Activated effector memory CD4-positive, alpha-beta T cell treated with anti-CD3 and anti-CD28 coated beads, Interleukin-2, amount 50 U/mL, for 16 hours (primary cell): ENCODE results near the gene GCC2.
"Not testable (repeated sequence)": the region's sequence is repeated elsewhere in the genome, so short reads cannot be mapped to it uniquely, and the experiment has no call there.

Source experiments
- DNase-seq: peaks from one replicate; pipeline ENCODE4 v3.0.0-alpha.2; 2020

Gene GCC2

GRCh38 chr2:108533832-108534583 is 85.0 kb downstream of the GCC2 start, which contains the start of gene LIMS1:
Gene LIMS1 (plus strand): TSS chr2:108534470. CDS start chr2:108534563, 93 bp downstream.
- peak; percentile 94 for DNase-seq

- peak; percentile 78 for DNase-seq
Measured at GRCh38 chr2:108534584-108535356, 85.8 kb downstream of the GCC2 start.

GRCh38 chr2:108535357-108535631 is 86.3 kb downstream of the GCC2 start:
- DNase-seq = no peak

GRCh38 chr2:108536133-108536780 is 87.3 kb downstream of the GCC2 start:
- DNase-seq = no peak

GRCh38 chr2:108536911-108537310 is 87.9 kb downstream of the GCC2 start:
- no peak for DNase-seq

GRCh38 chr2:108538000-108538625 is 89.1 kb downstream of the GCC2 start:
- DNase-seq = no peak

- no peak for DNase-seq
Measured at GRCh38 chr2:108541451-108541850, 92.4 kb downstream of the GCC2 start.

- no peak for DNase-seq
Measured at GRCh38 chr2:108542071-108542470, 93.1 kb downstream of the GCC2 start.

- DNase-seq = no peak
Measured at GRCh38 chr2:108547606-108548005, 98.6 kb downstream of the GCC2 start.

- DNase-seq = no peak
Measured at GRCh38 chr2:108548208-108549003, 99.4 kb downstream of the GCC2 start.

GRCh38 chr2:108552566-108552965 is 103.6 kb downstream of the GCC2 start:
- DNase-seq = no peak

GRCh38 chr2:108553209-108553919 is 104.4 kb downstream of the GCC2 start:
- DNase-seq = no peak

GRCh38 chr2:108554528-108554927 is 105.5 kb downstream of the GCC2 start:
- DNase-seq = no peak

GRCh38 chr2:108555572-108555971 is 106.6 kb downstream of the GCC2 start:
- DNase-seq = no peak

GRCh38 chr2:108556581-108556980 is 107.6 kb downstream of the GCC2 start:
- DNase-seq = not testable (repeated sequence)
